ENCODE measurements around the gene HIVEP1.

Gene HIVEP1

DNA sequence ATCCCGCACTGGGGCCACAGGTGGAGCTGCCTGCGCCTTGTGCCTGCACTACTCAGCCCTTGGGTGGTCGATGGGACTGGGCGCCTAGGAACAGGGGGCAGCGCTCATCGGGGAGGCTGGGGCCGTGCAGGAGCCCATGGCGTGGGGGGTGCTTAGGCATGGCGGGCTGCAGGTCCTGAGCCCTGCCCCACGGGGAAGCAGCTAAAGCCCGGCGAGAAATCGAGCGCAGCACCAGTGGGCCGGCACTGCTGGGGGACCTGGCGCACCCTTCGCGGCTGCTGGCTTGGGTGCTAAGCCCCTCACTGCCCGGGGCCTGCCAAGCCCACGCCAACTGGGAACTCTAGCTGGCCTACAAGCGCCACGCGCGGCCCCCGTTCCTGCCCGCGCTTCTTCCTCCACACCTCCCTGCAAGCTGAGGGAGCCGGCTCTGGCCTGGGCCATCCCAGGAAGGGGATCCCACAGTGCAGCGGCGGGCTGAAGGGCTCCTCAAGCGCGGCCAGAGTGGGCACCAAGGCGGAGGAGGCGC, 5.8 kb downstream of the HIVEP1 start:
- DNase-seq (ENCODE audit: low spot score): no peak

DNA sequence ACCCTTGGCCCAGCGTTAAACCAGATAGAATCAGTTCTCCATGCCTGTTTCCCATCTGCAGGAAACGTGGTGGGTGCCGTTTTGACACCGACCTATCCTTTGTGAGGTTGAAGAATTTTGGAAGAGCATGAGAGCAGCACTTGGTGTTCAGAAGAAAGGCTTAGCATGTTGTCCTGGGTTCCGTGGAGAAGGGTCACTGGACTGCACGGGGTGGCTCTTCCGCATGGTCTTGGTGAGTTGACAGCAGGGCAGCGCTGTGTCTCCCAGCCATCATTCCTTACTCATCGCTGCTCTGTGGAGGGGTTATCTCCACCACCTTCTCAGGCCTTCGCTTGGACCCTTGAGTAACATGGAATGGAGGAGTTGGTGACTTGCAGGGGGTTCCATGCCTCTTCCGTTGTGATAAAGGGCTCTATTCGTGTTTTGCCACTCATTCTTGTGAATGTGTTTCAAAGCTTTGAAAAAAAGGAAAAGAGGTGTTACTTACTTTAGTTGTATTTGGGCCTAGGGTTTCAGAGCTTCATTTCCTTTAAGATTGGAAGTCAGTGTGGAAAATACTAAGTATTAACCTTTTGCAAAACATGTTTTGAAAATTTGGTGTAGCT, 8.2 kb downstream of the HIVEP1 start:
- DNase-seq (ENCODE audit: low spot score): no peak

DNA sequence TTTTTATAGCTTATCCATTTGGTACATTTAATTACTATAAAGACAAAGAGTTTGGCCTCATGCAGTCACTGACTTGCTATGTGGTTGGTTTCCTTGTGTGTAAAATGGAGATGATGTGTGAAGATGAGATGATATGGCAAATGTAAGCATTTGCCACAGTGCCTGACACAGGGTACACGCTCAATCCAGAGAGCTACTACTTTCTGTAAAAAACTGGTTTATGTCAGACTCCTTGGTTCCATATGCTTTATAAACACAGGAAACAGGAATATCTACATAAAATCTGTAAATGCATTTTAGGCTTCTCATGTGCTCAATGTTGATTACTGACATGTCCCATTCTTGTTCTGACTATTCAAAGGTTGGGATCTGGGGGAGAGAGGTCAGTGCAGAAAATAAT, 10.4 kb downstream of the HIVEP1 start:
- no peak for DNase-seq (ENCODE audit: low spot score)

DNA sequence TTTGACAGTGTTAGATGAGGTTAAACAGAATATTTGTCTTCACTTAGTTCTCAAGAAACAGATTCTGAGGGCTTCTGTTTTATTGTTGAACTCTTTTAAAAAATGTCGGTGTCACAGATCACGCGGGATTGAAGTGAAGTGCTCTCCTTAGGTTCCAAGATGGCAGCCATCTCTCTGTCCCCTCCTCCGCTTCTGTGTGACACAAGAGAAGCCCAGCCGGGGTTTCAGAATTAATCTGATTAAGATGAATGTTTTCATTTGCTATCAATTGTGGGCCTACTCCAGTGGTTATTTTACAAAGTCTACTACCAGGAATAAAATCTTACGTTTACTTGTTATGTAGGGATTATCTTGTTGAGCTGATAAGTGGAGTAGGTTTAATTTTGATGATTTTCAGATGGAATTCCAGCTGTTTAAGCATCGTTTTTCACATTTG, 10.9 kb downstream of the HIVEP1 start:
- DNase-seq (ENCODE audit: low spot score): no peak

DNA sequence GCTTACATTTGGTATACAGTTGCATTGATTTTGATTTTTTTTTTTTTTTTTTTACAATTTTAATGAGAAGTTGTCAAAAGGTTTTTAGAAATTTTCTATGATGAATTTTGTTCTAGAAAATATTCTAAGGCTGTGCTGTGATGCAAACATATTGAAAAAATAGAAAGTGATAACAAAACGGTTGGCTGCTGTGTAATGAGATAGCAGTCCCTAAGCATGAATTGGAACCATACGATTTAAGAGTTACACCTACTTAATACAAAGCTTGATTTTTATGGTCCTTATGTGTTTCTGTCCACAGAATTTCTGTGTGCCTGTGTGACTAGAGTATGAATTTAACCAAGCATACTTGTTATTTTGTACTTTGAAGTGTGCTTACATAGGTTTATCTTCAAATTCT, 12.1 kb downstream of the HIVEP1 start:
- no peak for DNase-seq (ENCODE audit: low spot score)

DNA sequence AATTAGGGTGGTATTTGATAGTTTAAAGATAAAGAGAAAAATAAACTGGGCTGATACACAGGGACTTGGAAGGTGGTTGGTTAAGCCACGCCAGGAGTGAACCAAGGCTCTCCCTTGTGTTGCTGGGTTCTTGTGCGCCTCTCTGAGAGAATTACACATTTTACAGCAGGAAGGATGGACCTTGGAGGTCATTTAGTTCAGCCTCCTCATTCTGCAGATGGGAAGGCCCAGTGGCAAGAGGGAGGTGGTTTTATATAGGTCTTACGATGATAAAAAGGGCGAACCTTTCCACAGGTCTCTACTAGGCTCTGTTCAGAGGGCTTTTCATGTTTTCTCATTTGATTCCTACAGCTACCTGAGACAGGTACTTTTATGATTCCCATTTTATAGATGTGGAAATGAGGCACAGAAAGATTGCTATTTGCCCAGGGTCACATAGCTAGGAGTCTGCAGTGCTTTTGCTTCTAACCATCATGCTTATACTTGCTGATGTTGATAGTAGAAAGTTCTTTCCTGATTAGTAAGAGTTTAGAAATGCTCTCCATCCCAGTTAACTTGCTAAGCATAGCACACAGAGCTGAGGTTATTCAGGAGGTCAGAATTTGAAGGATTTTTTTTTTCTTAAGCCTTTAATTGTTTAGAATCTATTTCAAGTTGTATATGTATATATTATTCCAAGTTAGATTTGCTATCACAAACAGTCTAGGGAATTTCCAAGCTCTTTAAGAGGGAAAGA, 12.8 kb downstream of the HIVEP1 start:
- DNase-seq (ENCODE audit: low spot score): no peak

DNA sequence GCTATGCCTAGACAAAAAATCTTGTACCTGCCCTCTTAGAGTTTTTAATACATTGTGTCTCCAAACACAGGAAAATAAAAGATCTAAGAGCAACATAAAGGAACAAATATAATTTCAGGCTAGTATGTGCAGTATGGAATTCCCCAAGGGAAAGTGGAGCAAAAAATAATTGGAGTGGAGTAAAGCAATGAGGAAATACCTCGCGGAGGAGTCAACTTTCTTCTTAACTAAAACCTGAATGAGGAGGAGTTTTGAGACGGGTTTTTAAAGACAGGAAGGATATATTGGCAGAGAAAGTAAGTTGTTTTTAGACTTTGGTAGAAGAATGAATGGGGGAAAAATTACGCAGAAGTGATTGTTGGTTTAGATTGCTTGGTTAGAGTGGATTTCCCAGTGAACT, 14.0 kb downstream of the HIVEP1 start:
- DNase-seq (ENCODE audit: low spot score): no peak

DNA sequence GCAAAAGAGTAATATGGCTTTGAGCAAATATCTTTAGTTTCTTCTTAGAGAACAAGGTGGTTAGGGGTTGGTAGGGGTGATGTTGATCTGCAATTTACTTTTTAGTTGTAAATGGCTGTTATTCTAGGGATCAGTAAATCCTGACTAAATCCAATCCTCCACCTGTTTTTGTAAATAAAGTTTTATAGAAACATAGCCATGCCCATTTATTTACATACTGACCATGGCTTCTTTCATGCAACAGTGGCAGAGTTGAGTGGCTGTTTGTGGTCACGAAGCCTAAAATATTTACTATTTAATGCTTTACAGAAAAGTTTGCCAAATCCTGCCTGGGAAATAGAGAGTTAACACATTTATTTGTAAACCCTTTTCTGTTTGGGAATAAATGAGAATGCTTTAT, 14.7 kb downstream of the HIVEP1 start:
- DNase-seq (ENCODE audit: low spot score): no peak

DNA sequence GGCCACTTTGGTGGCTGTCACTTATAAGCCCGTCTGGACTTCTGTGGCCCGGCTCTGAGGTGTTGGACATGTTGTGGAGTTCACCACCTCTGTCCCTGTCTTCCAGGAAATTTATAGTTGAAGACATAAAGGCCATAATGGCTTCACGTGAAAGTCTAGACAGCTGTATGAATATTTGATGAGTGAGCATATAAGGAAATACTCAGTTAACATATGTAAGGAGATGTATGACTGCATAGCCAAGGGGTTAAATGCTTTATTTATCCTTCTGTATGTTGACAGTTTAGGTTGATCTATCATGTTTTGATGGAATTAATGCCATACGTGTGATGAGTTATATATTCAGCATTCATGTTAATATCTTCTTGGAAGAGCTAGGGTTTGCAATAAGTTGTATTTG, 16.1 kb downstream of the HIVEP1 start:
- DNase-seq (ENCODE audit: low spot score): no peak

DNA sequence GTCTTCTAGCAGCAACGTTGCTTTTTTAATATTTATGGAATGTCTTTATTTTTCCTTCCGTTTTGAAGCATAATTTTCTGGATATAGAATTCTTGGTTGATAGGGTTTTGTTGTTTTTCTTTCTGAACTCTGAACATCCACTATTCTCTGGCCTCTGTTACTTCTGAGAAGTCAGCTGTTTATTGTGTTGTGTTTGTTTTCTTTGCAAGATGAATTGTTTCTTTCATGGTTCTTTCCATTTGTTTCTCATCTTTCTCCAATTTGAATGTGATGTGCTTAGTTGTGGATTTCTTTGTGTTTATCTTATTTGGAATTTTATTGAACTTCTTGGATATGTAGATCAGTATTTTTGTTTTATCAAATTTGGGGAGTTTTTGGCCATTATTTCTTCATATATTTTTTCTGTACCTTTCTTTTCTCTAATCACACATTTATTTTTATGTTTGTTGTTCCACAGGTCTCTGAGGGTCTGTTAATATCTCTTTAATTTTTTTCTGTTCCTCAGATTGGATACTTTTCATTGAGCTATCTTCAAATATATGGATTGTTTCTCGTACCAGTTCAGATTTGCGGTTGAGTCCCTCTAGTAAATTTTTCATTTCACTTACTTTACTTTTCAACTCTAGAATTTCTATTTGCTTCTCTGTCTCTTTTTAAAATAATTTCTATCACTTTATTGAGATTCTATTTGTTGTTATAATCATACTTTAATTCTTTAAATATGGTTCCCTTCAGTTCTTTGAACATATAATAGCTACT, 18.0 kb downstream of the HIVEP1 start:
- no peak for DNase-seq (ENCODE audit: low spot score)

DNA sequence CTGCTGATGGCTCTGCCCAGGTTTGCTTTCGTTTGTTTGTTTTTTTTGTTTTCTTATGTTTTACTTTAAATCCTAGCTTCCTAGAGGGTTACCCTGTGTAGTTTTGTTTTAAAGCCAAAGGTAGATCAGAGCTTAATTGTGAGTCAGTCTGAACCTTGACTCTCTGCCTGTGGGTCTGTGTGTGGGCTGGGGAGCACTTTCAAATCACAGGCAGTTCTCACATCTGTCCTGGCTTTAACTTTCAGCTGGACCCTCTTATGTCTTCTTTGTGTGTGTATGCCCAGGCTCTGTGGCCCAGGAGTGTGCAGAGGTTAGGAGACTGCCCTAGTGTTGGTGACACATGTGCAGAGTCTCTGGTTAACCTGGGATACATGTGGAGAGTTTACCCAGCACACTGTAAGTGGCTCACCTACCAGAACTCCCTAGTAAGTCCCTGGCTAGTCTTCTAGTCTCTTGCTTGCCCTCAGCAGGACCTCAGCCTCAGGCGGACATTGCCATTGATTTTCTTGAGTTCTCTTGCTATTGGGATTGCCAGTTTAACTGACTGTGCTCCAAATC, 19.0 kb downstream of the HIVEP1 start:
- DNase-seq (ENCODE audit: low spot score): no peak

DNA sequence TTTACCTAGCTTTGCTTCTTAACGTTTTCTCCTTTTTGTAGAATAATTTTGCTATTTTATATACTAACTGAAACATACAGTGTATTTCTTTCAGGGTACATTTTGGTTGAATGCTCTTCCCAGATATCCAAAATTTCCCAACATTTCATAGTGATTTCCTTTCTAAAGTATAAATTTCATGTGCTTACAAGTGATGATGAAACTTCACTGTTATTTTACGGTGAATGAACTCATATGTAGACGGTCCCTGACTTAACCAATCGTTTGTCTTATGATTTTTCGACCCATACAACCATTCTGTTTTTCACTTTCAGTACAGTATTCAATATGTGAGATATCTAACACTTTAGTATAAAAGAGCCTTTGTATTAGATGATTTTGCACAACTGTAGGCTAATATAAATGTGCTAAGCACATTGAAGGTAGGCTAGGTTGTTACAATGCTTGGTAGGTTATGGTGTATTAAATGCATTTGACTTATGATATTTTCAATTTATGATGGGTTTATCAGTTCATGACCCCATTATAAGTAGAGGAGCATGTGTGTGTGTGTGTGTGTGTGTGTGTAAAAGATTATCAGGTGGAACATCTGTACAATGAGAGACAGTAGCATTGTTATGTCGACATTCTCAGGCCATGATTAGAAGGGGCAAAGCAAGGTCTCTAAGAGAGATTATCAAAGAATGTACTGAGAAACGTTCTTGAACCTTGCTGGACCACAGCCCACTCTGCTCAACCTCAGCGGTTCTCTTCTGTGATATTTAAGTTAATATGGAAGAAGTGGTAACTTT, 20.9 kb downstream of the HIVEP1 start:
- DNase-seq (ENCODE audit: low spot score): no peak

DNA sequence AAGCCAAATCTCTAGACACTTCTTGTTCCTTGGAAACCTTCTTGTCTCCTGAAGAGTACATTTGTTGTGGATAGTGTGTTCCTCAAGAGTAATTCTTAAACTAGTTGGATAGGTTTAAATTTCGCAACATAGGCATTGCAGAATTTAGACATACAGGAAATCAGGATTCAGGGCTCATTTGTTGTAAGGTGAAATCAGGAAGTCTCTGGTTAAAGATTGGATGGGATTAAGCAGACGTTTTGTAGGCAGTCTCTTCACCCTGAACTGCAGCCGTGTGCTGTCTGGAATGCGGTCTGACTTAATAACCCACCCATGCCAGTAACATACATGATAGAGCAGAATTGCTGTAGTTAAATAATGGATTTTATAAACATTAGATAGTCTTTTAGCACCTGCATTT, 21.7 kb downstream of the HIVEP1 start:
- no peak for DNase-seq (ENCODE audit: low spot score)

DNA sequence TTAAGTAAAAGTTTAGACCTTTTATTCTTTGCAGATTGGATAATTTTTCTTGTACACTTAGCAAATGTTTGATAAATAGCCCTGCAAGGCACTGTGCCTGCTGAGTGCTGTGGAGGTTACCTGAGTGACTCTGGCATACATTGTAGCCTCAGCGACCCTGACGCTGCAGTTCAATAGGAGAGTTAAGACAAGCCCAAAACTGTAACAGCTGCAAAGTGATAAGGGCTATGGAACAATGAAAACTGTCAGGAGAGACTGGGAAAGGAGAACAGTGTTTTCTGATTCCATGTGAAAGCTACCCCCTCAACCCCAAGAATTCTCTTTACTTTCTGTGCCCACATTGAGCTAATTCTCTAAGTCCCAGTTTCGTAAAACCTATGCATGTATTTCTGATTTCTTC, 22.2 kb downstream of the HIVEP1 start:
- no peak for DNase-seq (ENCODE audit: low spot score)

DNA sequence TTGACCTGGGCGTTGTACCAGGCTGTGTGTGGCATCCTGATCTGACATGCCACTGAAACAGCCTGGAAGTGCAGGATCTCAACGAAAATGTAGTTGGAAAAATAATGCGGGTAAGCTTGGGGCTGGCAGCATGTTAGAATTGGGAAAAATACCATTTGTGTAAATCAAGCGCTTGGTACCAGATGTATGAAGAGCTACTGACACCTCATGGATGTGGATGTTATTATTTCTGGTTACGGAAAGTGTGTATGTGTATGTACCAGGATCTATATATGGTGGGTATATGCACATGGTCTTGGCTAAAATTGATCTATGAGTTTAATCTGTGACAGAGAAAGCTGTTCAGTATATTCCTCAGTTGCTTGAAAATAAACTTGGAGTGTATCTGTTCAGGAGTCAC, 22.7 kb downstream of the HIVEP1 start:
- DNase-seq (ENCODE audit: low spot score): no peak

DNA sequence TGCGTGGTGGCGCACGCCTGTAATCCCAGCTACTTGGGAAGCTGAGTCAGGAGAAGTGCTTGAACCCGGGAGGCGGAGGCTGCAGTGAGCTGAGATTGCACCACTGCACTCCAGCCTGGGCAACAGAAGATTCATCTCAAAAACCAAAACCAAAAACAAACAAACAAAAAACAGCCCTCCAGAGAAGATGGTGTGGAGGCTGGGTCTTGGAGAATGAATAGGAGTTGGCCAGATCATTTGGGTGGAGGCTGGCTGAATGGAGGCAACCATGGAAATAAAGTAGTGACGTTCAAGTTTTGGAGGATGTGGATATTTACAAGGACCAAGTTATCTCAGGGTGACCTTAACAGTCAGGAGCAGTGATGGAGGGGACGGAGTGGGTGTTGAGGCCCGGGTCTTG, 24.7 kb downstream of the HIVEP1 start:
- DNase-seq (ENCODE audit: low spot score): no peak

DNA sequence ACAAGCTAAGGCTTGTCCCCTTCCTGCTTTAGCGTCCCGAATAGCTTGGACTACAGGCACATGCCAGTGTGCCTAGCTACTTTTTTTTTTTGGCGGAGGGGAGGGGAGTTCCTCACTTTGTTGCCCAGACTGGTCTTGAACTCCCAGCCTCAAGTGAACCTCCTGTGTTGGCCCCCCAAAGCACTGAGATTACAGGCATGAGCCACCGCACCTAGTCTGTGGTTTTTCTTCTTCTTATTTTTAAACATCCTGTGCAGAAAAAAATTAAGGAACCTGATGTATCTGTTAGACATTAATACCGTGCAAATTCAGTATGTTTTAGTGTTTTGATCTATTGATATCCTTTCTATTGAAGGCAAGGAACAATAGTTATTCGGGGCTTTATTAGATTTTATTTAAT, 25.7 kb downstream of the HIVEP1 start:
- no peak for DNase-seq (ENCODE audit: low spot score)

DNA sequence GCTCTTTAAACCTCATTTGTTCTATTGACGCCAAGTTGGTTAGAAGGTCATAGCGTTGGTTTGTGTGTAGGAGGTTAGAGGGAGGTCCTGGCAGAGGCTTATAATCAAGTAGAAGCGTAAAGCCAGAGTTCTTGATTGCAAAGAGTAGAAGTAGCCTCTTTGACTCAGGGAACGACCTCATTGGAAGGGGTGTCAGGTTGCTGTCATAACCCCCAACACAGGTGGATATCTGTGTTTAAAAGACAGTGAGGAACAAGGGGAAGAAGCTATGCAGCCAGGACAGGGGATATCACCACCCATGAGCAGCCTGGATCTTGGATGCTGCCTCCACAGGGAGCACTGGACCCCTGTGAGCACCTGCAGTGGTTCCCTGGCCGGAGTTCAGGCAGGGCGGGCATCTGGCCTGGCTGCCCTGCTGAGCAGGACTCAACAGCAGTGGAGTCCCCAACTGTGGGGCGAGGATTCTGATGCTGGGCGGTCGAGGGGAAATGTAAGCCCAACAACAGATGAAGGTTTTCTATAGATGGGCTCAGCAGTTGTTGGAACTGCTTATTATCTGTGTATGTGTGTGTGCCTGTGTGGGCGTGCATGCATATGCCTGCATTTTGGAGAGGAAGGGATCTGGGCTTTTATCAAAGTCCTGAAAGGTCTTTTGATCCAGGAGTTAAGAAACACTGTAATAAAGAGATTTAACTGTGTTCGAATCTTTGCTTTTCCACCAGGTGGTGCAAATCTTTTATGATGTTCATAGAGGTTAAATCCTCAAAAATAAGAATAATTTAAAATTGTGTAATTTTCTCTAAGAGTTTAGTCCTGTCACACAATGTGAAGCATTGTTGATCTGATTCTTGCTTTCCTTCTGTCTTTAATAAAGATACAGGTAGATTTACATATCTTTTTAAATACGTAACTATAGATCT, 27.7 kb downstream of the HIVEP1 start:
- DNase-seq (ENCODE audit: low spot score): no peak

DNA sequence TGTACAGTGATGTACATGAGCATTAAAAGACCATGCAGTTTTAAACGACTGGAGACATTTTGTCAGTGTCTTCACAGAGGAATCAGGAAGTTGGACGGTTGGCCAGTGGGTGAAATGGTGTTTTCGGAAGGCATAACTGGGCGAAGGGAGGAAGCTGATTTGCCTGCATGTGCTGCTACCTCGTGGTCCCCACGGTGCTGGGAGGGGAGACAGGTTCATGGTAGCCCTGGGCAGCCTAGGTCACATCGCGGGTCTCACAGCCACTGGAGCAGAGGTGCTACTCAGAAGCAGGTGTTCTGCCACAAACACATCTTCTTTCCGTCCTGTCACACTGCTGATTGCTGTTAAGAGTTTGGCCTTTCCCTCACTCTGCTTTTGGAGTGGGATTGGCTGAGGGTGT, 35.2 kb downstream of the HIVEP1 start:
- DNase-seq (ENCODE audit: low spot score): no peak

DNA sequence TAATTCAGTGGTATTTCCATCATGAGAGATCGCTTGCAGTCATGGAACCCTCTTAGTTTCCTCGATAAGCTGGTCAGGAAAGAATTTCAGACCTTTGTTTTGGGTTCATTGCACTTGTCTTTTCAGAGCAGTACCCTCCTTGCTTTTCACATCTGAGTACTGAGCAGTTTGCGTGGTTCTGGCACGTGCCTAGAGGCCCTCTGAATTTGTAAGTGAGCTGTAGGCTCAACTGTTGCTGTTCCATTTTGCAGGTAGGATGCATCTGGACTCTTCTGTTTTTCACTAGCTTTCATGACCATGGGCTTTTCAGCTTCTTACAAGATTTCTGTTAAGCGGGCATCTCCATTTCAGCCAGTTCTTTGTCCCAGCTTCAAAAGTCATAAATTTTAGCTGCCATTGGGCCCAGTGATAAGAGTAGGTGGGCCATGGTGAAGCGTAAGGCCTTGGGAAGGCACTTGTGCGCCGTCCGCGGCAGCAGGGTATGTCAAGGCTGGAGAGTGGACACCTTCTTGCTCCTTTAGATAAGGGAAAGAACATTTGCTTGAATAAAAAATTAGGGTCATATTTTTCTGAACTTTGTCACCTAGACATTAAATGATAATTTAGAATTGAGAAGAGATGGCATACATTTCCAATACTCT, 35.8 kb downstream of the HIVEP1 start:
- DNase-seq (ENCODE audit: low spot score): no peak
